Endothelial cell of umbilical vein (primary cell): ENCODE results near the gene CELA1. TPM values are rescaled to one million over a fixed set of nuclear protein-coding genes. Genes with fewer than 3 reads are reported as not detected.

Experiments
- BruUV-seq: library from RNA; stranded (reverse); fragments of 400-500 nt; replicated peaks from 2 replicates; lab custom pipeline; 2021; lab: Mats Ljungman, UMichigan
- CTCF ChIA-PET: fragments of 300-600, 350-600 bp; sonication (Branson Sonifier 250); formaldehyde crosslinking; loops from one replicate; lab custom pipeline; 2021; ENCODE audit warnings: antibody characterized with exemption, inconsistent platforms; lab: Charles Lee
- POLR2A ChIA-PET: fragments of 300-600, 350-600 bp; sonication (Branson Sonifier 250); formaldehyde crosslinking; loops from one replicate; lab custom pipeline; 2021; ENCODE audit warnings: antibody characterized with exemption, inconsistent platforms; lab: Charles Lee
- DNase-seq: peaks from one replicate; pipeline ENCODE4 v3.0.0-alpha.2; 2011; ENCODE audit warnings: low read depth, low spot score
- FAIRE-seq: peaks from 2 replicates; lab custom pipeline; 2011; peaks lifted over from hg19 to GRCh38; lab: Jason Lieb, UNC
- H2AFZ ChIP-seq: 2 replicates; pipeline ENCODE4 v1.6.0; 2012; ENCODE audit warnings: low read depth, low read length, control low read depth, inconsistent platforms
- H3K27ac ChIP-seq: 2 replicates; pipeline ENCODE4 v1.5.1; 2011; ENCODE audit warnings: low read depth, mild to moderate bottlenecking, control low read depth, low read length, moderate library complexity; ENCODE audit not compliant: insufficient read depth
- H3K27me3 ChIP-seq, 2 experiments: 2 replicates each; pipeline versions ENCODE4 v1.6.0 to v1.6.1; 2011; ENCODE audit warnings: low read length in 2 of 2, mixed read lengths in 1 of 2; ENCODE audit not compliant: control insufficient read depth in 2 of 2, insufficient read depth in 2 of 2
- H3K36me3 ChIP-seq, 2 experiments: 2 replicates in 1 of 2; 3 replicates in 1 of 2; pipeline ENCODE4 v1.5.1; 2011; ENCODE audit warnings: low read length in 2 of 2, mild to moderate bottlenecking in 1 of 2, moderate library complexity in 1 of 2; ENCODE audit not compliant: control insufficient read depth in 2 of 2, insufficient read depth in 2 of 2; ENCODE audit errors: extremely low read depth in 1 of 2
- H3K4me1 ChIP-seq: 3 replicates; pipeline ENCODE4 v1.5.1; 2011; ENCODE audit warnings: mild to moderate bottlenecking, low read length; ENCODE audit not compliant: control insufficient read depth, insufficient read depth; ENCODE audit errors: extremely low read depth
- H3K4me2 ChIP-seq: 2 replicates; pipeline ENCODE4 v1.6.1; 2011; ENCODE audit warnings: low read length, control low read depth, mixed read lengths; ENCODE audit not compliant: insufficient read depth
- H3K4me3 ChIP-seq, 3 experiments: fragments of 200-600 bp in 1 of 3; sonication (generic), shearing (Covaris generic) in 1 of 3; replicated peaks in 1 of 3; 2 replicates each; pipeline ENCODE4 v1.5.1; 2011 to 2016; ENCODE audit warnings: control low read depth in 3 of 3, low read length in 3 of 3, mild to moderate bottlenecking in 2 of 3, inconsistent platforms in 1 of 3, low read depth in 1 of 3, moderate library complexity in 1 of 3; ENCODE audit not compliant: insufficient read depth in 1 of 3
- H3K79me2 ChIP-seq: 2 replicates; pipeline ENCODE4 v1.6.0; 2012; ENCODE audit warnings: low read length, inconsistent platforms; ENCODE audit not compliant: control insufficient read depth, insufficient read depth
- H3K9ac ChIP-seq: replicated peaks from 2 replicates; pipeline ENCODE3; 2011; ENCODE audit warnings: low read length, control low read depth; ENCODE audit not compliant: insufficient read depth; ENCODE audit errors: extremely low read depth
- H3K9me1 ChIP-seq: replicated peaks from 3 replicates; pipeline ENCODE4 v1.6.0; 2011; ENCODE audit warnings: mild to moderate bottlenecking, low read length; ENCODE audit not compliant: control insufficient read depth, insufficient read depth; ENCODE audit errors: extremely low read depth
- H3K9me3 ChIP-seq: replicated peaks from 2 replicates; pipeline ENCODE4 v1.5.1; 2012; ENCODE audit warnings: low read length, inconsistent platforms; ENCODE audit not compliant: control insufficient read depth, insufficient read depth
- H4K20me1 ChIP-seq: replicated peaks from 2 replicates; pipeline ENCODE3; 2011; ENCODE audit warnings: mild to moderate bottlenecking, low read length; ENCODE audit not compliant: control insufficient read depth, insufficient read depth; ENCODE audit errors: extremely low read depth
- CTCF ChIP-seq, 2 donors: IDR thresholded peaks; 1 replicate in 1 of 2; 2 replicates in 1 of 2; pipeline ENCODE4 v1.5.1; 2011; ENCODE audit warnings: low read length in 2 of 2, mild to moderate bottlenecking in 2 of 2, moderate library complexity in 2 of 2, control low read depth in 1 of 2, inconsistent platforms in 1 of 2, low read depth in 1 of 2; ENCODE audit not compliant: insufficient read depth in 1 of 2; ENCODE audit errors: extremely low read depth in 1 of 2
- EZH2 ChIP-seq: IDR thresholded peaks from 2 replicates; pipeline ENCODE4 v1.6.1; 2012; ENCODE audit warnings: borderline replicate concordance, low read depth, mild to moderate bottlenecking, moderate library complexity, low read length, inconsistent platforms; ENCODE audit not compliant: severe bottlenecking
- FOS ChIP-seq: IDR thresholded peaks from 2 replicates; pipeline ENCODE4 v1.6.1; 2011; ENCODE audit warnings: mild to moderate bottlenecking, low read length, moderate library complexity, borderline replicate concordance; ENCODE audit not compliant: insufficient read depth
- GATA2 ChIP-seq: IDR thresholded peaks from 2 replicates; pipeline ENCODE4 v1.7.0; 2011; ENCODE audit warnings: low read depth, mild to moderate bottlenecking, moderate library complexity, mixed read lengths, low read length; ENCODE audit not compliant: insufficient read length, insufficient read depth
- JUN ChIP-seq: IDR thresholded peaks from 2 replicates; pipeline ENCODE4 v1.6.1; 2011; ENCODE audit warnings: borderline replicate concordance, low read depth; ENCODE audit not compliant: insufficient read length, insufficient read depth
- MAX ChIP-seq: IDR thresholded peaks from 2 replicates; pipeline ENCODE4 v1.6.1; 2011; ENCODE audit not compliant: insufficient read depth, insufficient read length
- MYC ChIP-seq: IDR thresholded peaks from one replicate; pipeline ENCODE4 v1.6.1; 2011; ENCODE audit warnings: mild to moderate bottlenecking, low read depth, low read length
- POLR2A ChIP-seq: IDR thresholded peaks from 2 replicates; pipeline ENCODE4 v1.6.1; 2012; ENCODE audit warnings: low read depth, mild to moderate bottlenecking, control low read depth, low read length
- POLR2AphosphoS5 ChIP-seq: IDR thresholded peaks from 2 replicates; pipeline ENCODE4 v1.6.1; 2012; ENCODE audit warnings: low read depth, mild to moderate bottlenecking, control low read depth, low read length, moderate library complexity; ENCODE audit not compliant: insufficient read depth
- dilution Hi-C: fragments of 300-500 bp; cut with MboI; formaldehyde crosslinking; loops from one replicate; pipeline ENCODE4 v1.15.0; 2019; ENCODE audit warnings: low sequenced_read_pairs; ENCODE audit not compliant: extremely low pct_ligation_motif_present
- intact Hi-C: fragments of 100-400 bp; cut with micrococcal nuclease; formaldehyde crosslinking; loops from one replicate; pipeline ENCODE4 v1.10.0; 2022
- polyA plus RNA-seq, 4 experiments: library from polyadenylated mRNA; depleted of rRNA in 3 of 4; stranded (reverse) in 3 of 4; unstranded in 1 of 4; fragments of >200 nt; gene quantifications; 2 replicates each; pipeline versions ENCODE4 v1.2.1 to v1.2.3, GENCODE V29; 2011 to 2012; ENCODE audit warnings: missing spikeins in 1 of 4
- total RNA-seq: library from RNA; stranded (reverse); gene quantifications from 2 replicates; pipeline ENCODE4 v1.2.3, GENCODE V29; 2021

The CELA1 gene
- total and polyA plus RNA-seq, 2 donors (not counting 3 experiments of a cell fraction or from before 2014, with no cell fraction given), result not detected

GRCh38 chr12:51374361-51374760 is 27.9 kb upstream of the CELA1 start:
- TF ChIP-seq MYC (no peak), GATA2 (peak; percentile 20)

GRCh38 chr12:51373187-51373586 is 26.7 kb upstream of the CELA1 start:
- BruUV-seq, result no TSS peak
- POLR2A ChIA-PET, result no interaction called here
- Histone ChIP-seq H3K4me1 (peaks cover 54% of the 10 kb centered on the region), H3K27me3 (no peaks in the 10 kb centered on the region), H3K9me1 (no peaks in the 10 kb centered on the region), H3K27ac (no peak overlapping the region), H3K36me3 (peaks cover 0 to 4% of the 10 kb centered on the region in 2 experiments), H2AFZ (no peak overlapping the region), H3K4me3 (no peak overlapping the region), H3K4me2 (no peak overlapping the region), H4K20me1 (no peaks in the 10 kb centered on the region), H3K79me2 (no peaks in the 10 kb centered on the region), H3K9me3 (no peaks in the 10 kb centered on the region), H3K9ac (no peak overlapping the region)
- dilution Hi-C loops, result no loop called here
- DNase-seq (no peak), FAIRE-seq (no peak)
- CTCF ChIA-PET, result interaction anchor here (1.9 to 2.2 kb wide), 3 partner anchors 12 to 22 kb away, joined by 5 to 11 read pairs (median 11); partner anchors contain the start of gene GALNT6
- intact Hi-C loops, result no loop called here
- TF ChIP-seq JUN (no peak), POLR2A (no peak), POLR2AphosphoS5 (no peak), CTCF (IDR thresholded peaks at IDR 0.05; ENCODE audit: extremely low read depth in 1 of 2, insufficient read depth in 1 of 2, low read depth in 1 of 2, low read length in 2 of 2) (no peak), MYC (no peak), EZH2 (no peak), GATA2 (no peak), FOS (no peak), MAX (no peak)

More at GRCh38 chr12:51374361-51374760, 27.9 kb upstream of the CELA1 start:
- peak; percentile 54 for DNase-seq
- peak overlapping the region; percentile 44 for H2AFZ ChIP-seq
- H3K4me1 ChIP-seq, result peaks cover 44% of the 10 kb centered on the region
- intact Hi-C loops (no loop called here), dilution Hi-C loops (no loop called here)
- H3K36me3 ChIP-seq, result peaks cover 0 to 4% of the 10 kb centered on the region in 2 experiments
- POLR2A ChIA-PET, result no interaction called here
- no peak overlapping the region for H3K9ac ChIP-seq
- H3K27ac ChIP-seq, result peak overlapping the region; percentile 58
- H3K4me3 ChIP-seq, result no peak overlapping the region
- H3K9me3 ChIP-seq, result no peaks in the 10 kb centered on the region
- no peaks in the 10 kb centered on the region for H3K9me1 ChIP-seq
- FAIRE-seq, result peak; percentile 94
- H3K79me2 ChIP-seq, result no peaks in the 10 kb centered on the region
- H3K27me3 ChIP-seq, result no peaks in the 10 kb centered on the region
- H3K4me2 ChIP-seq, result no peak overlapping the region
- no TSS peak for BruUV-seq
- CTCF ChIA-PET, result interaction anchor here (1.3 to 1.4 kb wide), 2 partner anchors 12 to 33 kb away, joined by 3 read pairs; no protein-coding TSS in a partner anchor
- H4K20me1 ChIP-seq, result no peaks in the 10 kb centered on the region
